CD4-positive, alpha-beta T cell treated with Interleukin-15 for 4 hours (primary cell): ENCODE results near the gene DCAF6.
A peak's percentile ranks its signal among the peaks of the same experiment; 100 is the strongest.
"Not testable (repeated sequence)": the region's sequence is repeated elsewhere in the genome, so short reads cannot be mapped to it uniquely, and the experiment has no call there.

Source experiments
- DNase-seq: peaks from one replicate; pipeline ENCODE4 v3.0.0-alpha.2; 2020; ENCODE audit warnings: low spot score

DCAF6 gene

GRCh38 chr1:168009322-168009721 is 72.8 kb downstream of the DCAF6 start:
- DNase-seq: no peak

- no peak for DNase-seq
These were observed 82.9 kb downstream of the DCAF6 start for GRCh38 chr1:168019407-168019806.

GRCh38 chr1:168031198-168031597 is 94.7 kb downstream of the DCAF6 start:
- DNase-seq: no peak

- DNase-seq: no peak
These were observed 95.1 kb downstream of the DCAF6 start for GRCh38 chr1:168031627-168032026.

GRCh38 chr1:168032029-168032428 is 95.5 kb downstream of the DCAF6 start:
- DNase-seq: no peak

GRCh38 chr1:168035345-168035744 is 98.9 kb downstream of the DCAF6 start:
- no peak for DNase-seq

- no peak for DNase-seq
These were observed 105.9 kb downstream of the DCAF6 start for GRCh38 chr1:168042362-168042761.

GRCh38 chr1:168045311-168045710 is 108.8 kb downstream of the DCAF6 start:
- no peak for DNase-seq

GRCh38 chr1:168050307-168050706 is 113.8 kb downstream of the DCAF6 start:
- DNase-seq: no peak

GRCh38 chr1:168050880-168051279 is 114.4 kb downstream of the DCAF6 start:
- DNase-seq: no peak

- DNase-seq: no peak
These were observed 117.2 kb downstream of the DCAF6 start for GRCh38 chr1:168053681-168054080.

- no peak for DNase-seq
These were observed 117.6 kb downstream of the DCAF6 start for GRCh38 chr1:168054117-168054516.

- not testable (repeated sequence) for DNase-seq
These were observed 119.7 kb downstream of the DCAF6 start for GRCh38 chr1:168056152-168056551.

GRCh38 chr1:168057355-168057754 is 120.9 kb downstream of the DCAF6 start:
- DNase-seq: no peak

- DNase-seq: no peak
These were observed 121.4 kb downstream of the DCAF6 start for GRCh38 chr1:168057921-168058320.

- no peak for DNase-seq
These were observed 127.7 kb downstream of the DCAF6 start for GRCh38 chr1:168064216-168064615.

- no peak for DNase-seq
These were observed 129.0 kb downstream of the DCAF6 start for GRCh38 chr1:168065506-168065905.

GRCh38 chr1:168069384-168069783 is 132.9 kb downstream of the DCAF6 start:
- DNase-seq: no peak

GRCh38 chr1:168079761-168080160 is 143.3 kb downstream of the DCAF6 start:
- DNase-seq: no peak

GRCh38 chr1:168081373-168082007 is 145.0 kb downstream of the DCAF6 start:
- no peak for DNase-seq

- DNase-seq: peak; percentile 61
These were observed 145.8 kb downstream of the DCAF6 start for GRCh38 chr1:168082008-168082876.

- no peak for DNase-seq
These were observed 147.2 kb downstream of the DCAF6 start for GRCh38 chr1:168083456-168084325.
